Fibroblast of lung (primary cell): Measurements from ENCODE around the gene SGCG. TPM values are rescaled to one million over a fixed set of nuclear protein-coding genes. Genes with fewer than 3 reads are reported as not detected.

ENCODE experiments used
- DNase-seq, 2 donors: peaks; one replicate each; pipeline versions ENCODE4 v3.0.0 to v3.0.0-alpha.2; 2010; ENCODE audit warnings: low read depth in 2 of 2
- H2AFZ ChIP-seq: 2 replicates; pipeline ENCODE4 v1.5.1; 2012; ENCODE audit warnings: low read length, control low read depth, inconsistent platforms
- H3K27ac ChIP-seq: 2 replicates; pipeline ENCODE4 v1.5.1; 2011; ENCODE audit warnings: low read length, control low read depth; ENCODE audit not compliant: insufficient read depth
- H3K27me3 ChIP-seq: 2 replicates; pipeline ENCODE4 v1.5.1; 2011; ENCODE audit warnings: mild to moderate bottlenecking, low read length; ENCODE audit not compliant: control insufficient read depth, insufficient read depth
- H3K36me3 ChIP-seq: 2 replicates; pipeline ENCODE4 v1.5.1; 2011; ENCODE audit warnings: low read length; ENCODE audit not compliant: control insufficient read depth, insufficient read depth
- H3K4me1 ChIP-seq: 2 replicates; pipeline ENCODE4 v1.5.1; 2011; ENCODE audit warnings: low read length; ENCODE audit not compliant: control insufficient read depth, insufficient read depth; ENCODE audit errors: extremely low read depth
- H3K4me2 ChIP-seq: 2 replicates; pipeline ENCODE4 v1.5.1; 2011; ENCODE audit warnings: low read length, control low read depth; ENCODE audit not compliant: insufficient read depth; ENCODE audit errors: extremely low read depth
- H3K4me3 ChIP-seq, 4 experiments: fragments of 200-600 bp in 1 of 4; sonication (generic) in 1 of 4; replicated peaks in 1 of 4; 2 replicates each; pipeline ENCODE4 v1.5.1; 2011 to 2016; ENCODE audit warnings: low read length in 4 of 4, low read depth in 3 of 4, mild to moderate bottlenecking in 3 of 4, control low read depth in 2 of 4, inconsistent platforms in 1 of 4, mixed read lengths in 1 of 4; ENCODE audit not compliant: insufficient read depth in 1 of 4; ENCODE audit errors: control extremely low read depth in 1 of 4
- H3K79me2 ChIP-seq: 2 replicates; pipeline ENCODE4 v1.5.1; 2012; ENCODE audit warnings: mild to moderate bottlenecking, low read length, inconsistent platforms; ENCODE audit not compliant: control insufficient read depth, insufficient read depth
- H3K9ac ChIP-seq: 2 replicates; pipeline ENCODE4 v1.5.1; 2011; ENCODE audit warnings: mild to moderate bottlenecking, low read length, control low read depth; ENCODE audit not compliant: insufficient read depth
- H3K9me3 ChIP-seq: 2 replicates; pipeline ENCODE4 v1.5.1; 2012; ENCODE audit warnings: low read depth, low read length; ENCODE audit not compliant: control insufficient read depth, insufficient read depth
- H4K20me1 ChIP-seq: 2 replicates; pipeline ENCODE4 v1.5.1; 2011; ENCODE audit warnings: low read length; ENCODE audit not compliant: control insufficient read depth, insufficient read depth; ENCODE audit errors: extremely low read depth
- EZH2 ChIP-seq: IDR thresholded peaks from 2 replicates; pipeline ENCODE4 v1.5.1; 2012; ENCODE audit warnings: low read length, control low read depth, mild to moderate bottlenecking; ENCODE audit errors: missing control alignments
- polyA plus RNA-seq, 2 donors: library from polyadenylated mRNA; depleted of rRNA in 1 of 2; stranded (reverse) in 1 of 2; unstranded in 1 of 2; fragments of >200 nt; gene quantifications; 2 replicates each; pipeline ENCODE4 v1.2.1, GENCODE V29; 2011 to 2012; ENCODE audit warnings: missing spikeins in 1 of 2
- total RNA-seq: library from RNA; depleted of rRNA; stranded (reverse); fragments of >200 nt; gene quantifications from 2 replicates; pipeline ENCODE4 v1.2.1, GENCODE V29; 2014
- TF ChIP-seq, protein P1 (sequence below), 2 donors: IDR thresholded peaks in 1 of 2; conservative IDR thresholded peaks in 1 of 2; 1 replicate in 1 of 2; 2 replicates in 1 of 2; pipeline ENCODE4 v1.5.1; 2011 to 2012; ENCODE audit warnings: low read length in 2 of 2, control low read depth in 1 of 2, inconsistent platforms in 1 of 2, low read depth in 1 of 2, mild to moderate bottlenecking in 1 of 2

Gene SGCG
- total and polyA plus RNA-seq, 2 donors (not counting 1 experiment from before 2014, with no cell fraction given): 0.14 to 1.5 TPM

DNA sequence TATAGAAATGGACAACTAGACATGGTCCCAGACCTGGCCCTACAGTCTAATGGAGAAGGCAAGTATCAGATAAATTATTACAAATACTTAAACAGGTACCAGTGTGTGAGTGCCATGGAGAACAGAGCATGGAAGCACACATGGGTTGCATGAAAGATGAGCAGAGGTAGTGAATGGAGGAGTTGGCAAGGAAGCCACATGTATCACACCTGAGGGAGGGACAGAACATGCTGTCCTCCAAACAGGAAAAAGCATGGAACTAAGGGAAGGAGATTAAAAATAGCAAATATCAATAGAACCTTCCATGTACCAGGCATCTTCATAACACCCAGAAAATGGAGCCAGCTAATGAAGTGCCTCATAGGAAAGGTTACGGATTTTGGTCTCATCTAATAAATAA lies 166.8 kb downstream of the SGCG start:
- peaks cover 68% of the 10 kb centered on the region for H3K79me2 ChIP-seq
- no peak overlapping the region for H3K27ac ChIP-seq
- H3K27me3 ChIP-seq: no peaks in the 10 kb centered on the region
- no peak overlapping the region for H3K4me3 ChIP-seq
- TF ChIP-seq, protein P1, sequence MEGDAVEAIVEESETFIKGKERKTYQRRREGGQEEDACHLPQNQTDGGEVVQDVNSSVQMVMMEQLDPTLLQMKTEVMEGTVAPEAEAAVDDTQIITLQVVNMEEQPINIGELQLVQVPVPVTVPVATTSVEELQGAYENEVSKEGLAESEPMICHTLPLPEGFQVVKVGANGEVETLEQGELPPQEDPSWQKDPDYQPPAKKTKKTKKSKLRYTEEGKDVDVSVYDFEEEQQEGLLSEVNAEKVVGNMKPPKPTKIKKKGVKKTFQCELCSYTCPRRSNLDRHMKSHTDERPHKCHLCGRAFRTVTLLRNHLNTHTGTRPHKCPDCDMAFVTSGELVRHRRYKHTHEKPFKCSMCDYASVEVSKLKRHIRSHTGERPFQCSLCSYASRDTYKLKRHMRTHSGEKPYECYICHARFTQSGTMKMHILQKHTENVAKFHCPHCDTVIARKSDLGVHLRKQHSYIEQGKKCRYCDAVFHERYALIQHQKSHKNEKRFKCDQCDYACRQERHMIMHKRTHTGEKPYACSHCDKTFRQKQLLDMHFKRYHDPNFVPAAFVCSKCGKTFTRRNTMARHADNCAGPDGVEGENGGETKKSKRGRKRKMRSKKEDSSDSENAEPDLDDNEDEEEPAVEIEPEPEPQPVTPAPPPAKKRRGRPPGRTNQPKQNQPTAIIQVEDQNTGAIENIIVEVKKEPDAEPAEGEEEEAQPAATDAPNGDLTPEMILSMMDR (conservative IDR thresholded peaks at IDR 0.05 in 1 of 2, IDR thresholded peaks at IDR 0.05 in 1 of 2; ENCODE audit: low read depth in 1 of 2, low read length in 2 of 2): no peak
- no peak for TF ChIP-seq EZH2
- no peaks in the 10 kb centered on the region for H4K20me1 ChIP-seq
- H3K9me3 ChIP-seq: no peaks in the 10 kb centered on the region
- H2AFZ ChIP-seq: no peak overlapping the region
- peaks cover 11% of the 10 kb centered on the region for H3K36me3 ChIP-seq
- DNase-seq: no peak
- no peak overlapping the region for H3K4me2 ChIP-seq
- peaks cover 8% of the 10 kb centered on the region for H3K4me1 ChIP-seq
- no peak overlapping the region for H3K9ac ChIP-seq

DNA sequence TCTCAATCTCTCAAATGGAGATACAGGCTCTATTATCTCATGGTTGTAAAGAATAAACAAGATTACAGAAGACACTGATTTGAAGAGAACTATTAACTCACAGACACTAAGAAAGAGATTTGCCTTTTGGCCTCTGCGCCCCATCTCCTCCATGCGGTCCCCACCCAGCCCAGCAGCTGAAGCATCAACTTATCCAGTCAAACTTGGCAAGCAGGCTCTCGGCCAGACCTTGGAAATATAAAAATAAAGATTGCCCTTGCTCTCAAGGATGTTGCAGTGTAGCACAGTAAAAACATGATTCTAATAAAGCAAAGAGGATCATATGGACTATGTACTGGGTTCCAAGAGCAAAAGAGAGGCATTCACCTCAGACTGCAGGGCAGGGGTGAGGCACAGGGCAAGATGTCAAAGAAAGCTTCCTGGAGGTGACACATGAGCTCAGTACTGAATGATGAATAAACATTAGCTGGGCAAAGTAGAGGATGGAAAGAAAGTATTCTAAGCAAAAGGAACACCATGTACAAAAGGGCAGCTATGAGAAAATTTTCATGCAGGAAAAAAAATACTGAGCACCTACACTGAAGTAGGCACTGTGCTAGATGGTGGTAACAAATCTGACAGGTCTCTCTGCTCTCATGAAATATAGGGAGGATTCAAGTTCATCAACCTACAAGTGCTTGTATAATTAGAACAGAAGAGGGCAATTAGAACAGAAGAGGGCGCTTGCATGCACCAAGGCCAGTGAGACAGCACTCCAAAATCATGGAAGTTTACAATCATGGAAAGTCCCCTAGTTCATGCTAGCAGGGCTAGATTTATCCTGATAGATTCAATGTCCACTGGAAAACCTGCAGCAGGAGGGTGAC lies 167.7 kb downstream of the SGCG start:
- peak in 1 of 2 donors; percentile 54 for DNase-seq
- Histone ChIP-seq H3K4me2 (no peak overlapping the region), H2AFZ (no peak overlapping the region), H3K27me3 (no peaks in the 10 kb centered on the region), H3K27ac (no peak overlapping the region), H3K9ac (no peak overlapping the region), H3K9me3 (no peaks in the 10 kb centered on the region), H3K36me3 (peaks cover 12% of the 10 kb centered on the region), H4K20me1 (no peaks in the 10 kb centered on the region), H3K79me2 (peaks cover 76% of the 10 kb centered on the region), H3K4me1 (peaks cover 8% of the 10 kb centered on the region), H3K4me3 (no peak overlapping the region)
- TF ChIP-seq EZH2: no peak
- TF ChIP-seq, protein P1 (conservative IDR thresholded peaks at IDR 0.05 in 1 of 2, IDR thresholded peaks at IDR 0.05 in 1 of 2; ENCODE audit: low read depth in 1 of 2, low read length in 2 of 2): peak in 1 of 2 donors; percentile 22

DNA sequence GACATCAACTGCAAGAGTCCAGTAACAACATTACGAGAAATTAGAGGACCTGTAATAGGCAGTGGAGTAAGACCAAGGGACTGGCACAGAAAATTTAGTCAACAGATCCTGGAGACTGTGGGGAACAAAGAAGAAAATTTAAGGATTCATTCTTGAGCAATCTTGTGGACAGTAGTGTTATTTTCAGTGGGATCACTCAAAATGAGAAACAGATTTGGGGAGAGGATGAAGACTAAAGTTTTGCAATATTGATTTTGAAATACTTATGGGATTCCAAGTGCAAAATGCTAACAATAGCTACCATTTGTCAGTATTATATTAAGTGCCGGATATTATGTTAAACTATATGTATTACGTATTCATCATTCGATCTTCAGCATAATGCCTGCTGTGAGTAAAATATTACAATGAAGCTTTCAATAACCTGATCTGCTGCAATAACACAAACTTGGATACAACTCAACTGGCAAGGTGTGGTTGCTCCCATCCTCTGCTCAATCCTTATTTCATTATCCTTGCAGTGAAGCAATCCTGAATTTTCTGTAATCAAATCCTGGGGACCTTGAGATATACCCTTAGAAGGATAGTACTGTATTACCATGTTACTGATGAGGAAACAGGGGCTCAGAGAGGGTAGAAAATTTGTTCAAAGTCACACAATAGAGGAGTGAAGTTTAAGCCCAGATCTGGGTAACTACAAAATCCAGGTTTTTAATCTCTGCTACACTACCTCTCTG lies 168.6 kb downstream of the SGCG start:
- H3K27ac ChIP-seq: no peak overlapping the region
- no peaks in the 10 kb centered on the region for H3K9me3 ChIP-seq
- H2AFZ ChIP-seq: no peak overlapping the region
- peaks cover 13% of the 10 kb centered on the region for H3K36me3 ChIP-seq
- no peak overlapping the region for H3K4me3 ChIP-seq
- TF ChIP-seq, protein P1 (conservative IDR thresholded peaks at IDR 0.05 in 1 of 2, IDR thresholded peaks at IDR 0.05 in 1 of 2; ENCODE audit: low read depth in 1 of 2, low read length in 2 of 2): no peak
- no peak for TF ChIP-seq EZH2
- no peak overlapping the region for H3K4me2 ChIP-seq
- H3K27me3 ChIP-seq: no peaks in the 10 kb centered on the region
- H3K9ac ChIP-seq: no peak overlapping the region
- peaks cover 74% of the 10 kb centered on the region for H3K79me2 ChIP-seq
- no peaks in the 10 kb centered on the region for H4K20me1 ChIP-seq
- peaks cover 8% of the 10 kb centered on the region for H3K4me1 ChIP-seq
- DNase-seq: peak in 1 of 2 donors; percentile 49
